Measurements from ENCODE around the gene ACOX3.

The ACOX3 gene

DNA sequence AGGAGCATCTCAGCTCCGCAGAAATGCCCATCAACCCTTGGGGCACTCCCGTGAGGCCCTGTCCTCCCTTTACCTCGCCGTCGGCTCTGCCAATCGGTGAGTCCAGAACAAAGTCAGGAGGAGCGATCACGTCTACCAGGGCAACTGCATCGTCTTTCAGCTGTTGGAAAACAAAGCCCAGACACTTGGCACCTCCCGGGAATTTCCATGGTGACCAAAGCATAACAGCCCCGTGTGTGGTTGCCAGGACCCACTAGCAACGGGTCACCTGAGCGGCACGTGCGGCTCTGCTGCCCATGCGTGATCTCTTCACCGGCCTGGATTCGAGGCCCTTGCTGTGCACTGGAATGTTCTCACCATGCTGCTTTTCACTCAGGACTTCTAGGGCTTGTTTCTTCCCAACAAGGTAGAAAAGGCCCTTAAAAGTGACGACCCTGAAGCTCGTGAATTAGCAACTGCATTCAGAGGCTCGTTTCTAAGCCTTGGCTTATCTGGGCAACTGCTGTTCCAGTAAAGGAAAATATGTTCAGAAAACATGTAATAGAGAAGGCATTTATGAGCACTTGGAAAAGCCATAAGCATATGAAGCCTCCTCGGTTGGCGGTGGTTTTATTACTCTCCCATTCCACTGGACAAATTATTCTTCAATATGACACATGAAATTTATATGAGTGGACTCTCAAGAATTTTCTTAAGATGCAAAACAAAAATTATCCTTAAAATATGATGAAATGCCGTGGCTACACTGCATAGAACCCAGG is 69.5 kb downstream of the ACOX3 start:
- no peak for DNase-seq

DNA sequence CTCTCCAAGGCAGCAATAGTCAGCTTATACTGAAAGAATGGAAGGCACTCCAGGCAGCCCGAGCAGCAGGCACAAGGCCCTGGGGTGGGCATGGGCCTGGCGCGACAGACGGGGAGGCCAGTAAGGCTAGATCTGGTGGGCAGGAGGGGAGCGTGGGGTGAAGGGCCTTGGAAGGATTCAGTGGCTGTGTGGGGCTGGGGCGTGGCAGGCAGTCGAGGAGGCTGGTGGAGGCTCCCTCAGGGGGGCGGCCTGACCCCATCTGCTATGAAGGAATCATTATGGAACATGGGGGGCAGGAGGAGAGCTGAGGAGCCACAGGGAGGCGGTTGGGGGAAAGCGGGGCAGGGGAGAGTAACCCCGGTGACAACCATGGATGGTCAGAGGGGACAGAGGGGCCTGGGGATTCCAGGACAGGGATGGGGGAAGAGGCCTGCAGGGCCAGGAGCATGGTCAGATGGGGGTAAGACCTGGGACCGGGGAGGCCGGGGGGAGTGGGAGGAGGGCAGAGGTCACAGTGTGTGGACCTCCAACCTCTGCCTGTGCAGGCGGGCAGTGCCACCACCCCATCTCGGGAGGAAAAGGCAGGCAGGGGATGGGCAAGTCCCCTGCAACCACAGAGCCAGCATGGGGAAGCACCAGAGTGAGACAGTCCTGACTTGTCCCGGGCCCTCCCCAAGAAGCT is 70.3 kb downstream of the ACOX3 start:
- no peak for DNase-seq

DNA sequence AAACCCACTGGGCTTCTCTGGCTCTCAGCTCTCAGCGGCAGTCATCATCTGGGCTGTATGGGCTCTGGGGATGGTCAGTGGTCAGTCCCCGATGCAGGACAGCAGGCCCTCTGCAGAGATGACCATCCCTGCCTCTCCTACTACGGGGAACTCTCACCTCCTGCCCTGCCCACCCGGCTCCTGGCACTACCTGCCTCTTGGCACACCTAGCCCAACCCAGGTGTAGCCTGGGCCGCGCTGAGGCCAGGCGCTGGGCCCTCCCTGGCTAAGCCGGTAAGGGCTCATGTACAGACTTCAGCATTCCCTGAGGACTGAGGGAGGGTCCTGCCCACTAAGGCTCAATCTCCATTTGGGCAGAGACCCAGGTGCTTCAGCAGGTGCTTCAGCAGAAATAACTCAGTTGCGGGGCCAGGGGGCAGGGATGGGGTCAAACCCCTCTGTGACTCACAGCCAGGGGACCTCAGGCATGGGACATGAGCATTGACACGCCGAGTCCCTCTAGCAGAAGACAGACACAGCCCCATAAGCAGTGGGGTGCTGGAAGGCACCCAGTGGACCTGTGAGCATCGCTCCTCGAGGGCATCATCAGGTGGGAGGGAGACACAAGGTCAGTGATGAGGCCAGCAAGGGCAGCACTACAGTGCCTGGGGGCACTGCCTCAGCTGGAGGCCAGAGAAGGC is 71.0 kb downstream of the ACOX3 start:
- DNase-seq: no peak

DNA sequence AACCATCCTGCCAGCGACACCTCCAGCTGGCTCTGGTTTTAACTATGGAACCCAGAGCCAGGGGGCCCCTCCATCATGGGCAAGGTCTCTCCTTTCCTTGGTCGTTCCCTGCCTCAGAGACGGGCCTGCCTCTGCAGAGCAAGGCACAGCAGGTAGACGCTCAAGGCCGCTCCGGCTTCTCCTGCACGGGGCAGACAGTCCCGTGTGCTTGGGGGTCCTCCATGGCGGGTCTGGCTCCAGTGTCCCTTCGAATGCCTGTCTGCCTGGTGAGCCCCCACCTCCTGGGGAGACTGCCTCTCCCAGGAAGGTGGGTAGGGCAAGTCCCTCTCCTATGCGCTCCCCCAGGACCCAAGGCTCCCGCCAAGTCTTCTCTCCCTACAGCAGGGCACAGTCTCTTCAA is 71.5 kb downstream of the ACOX3 start:
- DNase-seq: no peak

DNA sequence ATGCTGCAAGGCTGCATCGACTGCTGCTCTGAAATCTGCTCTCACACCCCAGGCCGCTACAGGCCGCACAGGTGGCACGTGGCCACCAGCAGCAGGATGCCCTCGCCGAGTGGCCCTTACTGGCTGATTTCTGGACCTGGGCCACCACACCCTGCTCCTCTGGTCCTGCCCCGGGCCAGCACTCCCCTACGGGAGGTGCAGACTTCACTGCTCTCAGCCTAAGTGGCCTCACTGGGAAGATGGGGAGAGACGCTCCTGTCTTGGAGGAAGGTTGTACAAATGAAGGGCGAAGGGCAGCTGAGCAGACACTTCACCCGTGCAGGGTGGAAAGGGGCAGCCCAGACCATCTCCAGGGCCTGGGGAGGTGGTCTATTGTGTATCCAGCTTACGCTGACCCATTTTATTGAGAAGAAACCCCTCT is 72.5 kb downstream of the ACOX3 start:
- DNase-seq: no peak

DNA sequence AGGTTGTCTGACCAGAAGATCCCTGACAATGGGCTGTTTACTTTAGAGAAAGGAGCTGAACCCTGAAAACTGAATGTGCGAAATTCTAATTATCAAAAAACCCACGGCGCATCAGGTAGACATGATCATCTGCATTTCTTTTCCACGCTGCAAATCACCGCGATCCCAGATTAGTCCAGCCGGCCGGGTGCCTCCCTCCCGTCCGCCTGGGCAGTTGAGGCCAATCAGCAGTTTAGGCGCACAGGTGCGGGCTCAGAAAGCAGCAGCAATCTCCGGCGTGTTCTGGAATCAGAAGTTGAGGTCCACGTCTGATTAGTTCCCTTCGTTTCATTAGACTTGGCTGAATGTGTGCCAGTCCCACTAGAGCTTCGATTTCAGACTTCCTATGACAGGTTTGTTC is 73.9 kb downstream of the ACOX3 start:
- no peak for DNase-seq

DNA sequence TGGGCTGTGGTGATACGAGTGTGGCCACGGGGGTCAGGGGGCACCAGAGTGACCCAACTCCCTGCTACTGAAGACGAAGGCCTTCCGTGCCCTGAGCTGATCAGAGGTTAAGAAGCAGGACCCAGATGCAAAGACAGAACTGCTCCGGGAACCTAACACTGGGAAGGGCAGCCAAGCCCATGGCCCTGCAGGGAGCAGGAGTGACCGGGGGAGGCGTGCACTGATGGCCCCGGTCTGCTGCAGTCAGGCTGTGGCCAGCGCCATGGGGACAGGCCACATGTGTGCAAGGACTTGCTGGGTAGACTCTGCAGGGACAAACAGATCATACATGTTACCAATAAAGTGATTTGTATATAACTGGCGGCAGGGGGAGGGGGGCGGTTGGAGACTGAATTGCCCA is 74.6 kb downstream of the ACOX3 start:
- DNase-seq: no peak

DNA sequence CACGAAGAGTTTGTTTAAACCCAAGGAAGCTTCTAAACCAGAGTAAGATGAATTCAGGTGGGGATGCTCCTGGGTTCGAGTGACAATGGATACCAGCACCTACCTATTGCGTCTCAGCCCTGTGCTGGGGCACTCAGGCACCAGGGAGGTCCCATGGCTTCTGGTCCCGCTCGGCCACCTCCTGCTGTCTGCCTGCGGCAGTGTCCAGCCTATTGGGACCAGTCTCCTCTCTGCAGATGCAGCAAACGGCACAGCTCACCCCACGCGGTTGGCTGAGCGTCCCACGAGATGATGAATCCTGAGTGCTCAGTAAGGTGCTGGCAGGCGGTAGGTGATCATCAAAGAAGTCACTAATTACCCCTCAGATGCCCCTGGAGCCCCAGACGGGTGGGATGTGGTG is 75.2 kb downstream of the ACOX3 start:
- no peak for DNase-seq

DNA sequence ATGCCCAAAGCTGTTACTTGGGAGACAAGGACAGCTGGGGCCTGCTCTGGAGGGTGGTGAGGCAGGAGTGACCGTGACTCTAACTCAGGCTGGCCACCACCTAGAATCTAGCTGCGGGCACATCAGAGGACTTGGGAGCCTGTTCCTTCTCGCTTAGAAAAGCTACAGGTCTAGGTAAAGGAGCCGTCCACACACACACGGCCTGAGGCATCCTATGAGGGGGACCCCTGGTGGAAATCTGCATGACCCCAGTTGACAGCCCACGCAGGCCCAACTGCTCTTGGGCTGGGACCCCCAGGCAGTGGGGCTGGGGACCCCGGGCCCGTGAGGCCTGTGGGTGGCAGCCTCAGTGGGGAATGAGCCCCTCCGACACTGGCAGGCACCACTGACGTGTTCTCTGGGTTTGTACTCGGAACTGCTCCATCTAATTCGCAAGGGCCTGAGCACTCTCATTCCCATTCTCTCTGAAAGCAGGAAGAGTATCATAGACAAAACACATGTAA is 75.6 kb downstream of the ACOX3 start:
- no peak for DNase-seq

DNA sequence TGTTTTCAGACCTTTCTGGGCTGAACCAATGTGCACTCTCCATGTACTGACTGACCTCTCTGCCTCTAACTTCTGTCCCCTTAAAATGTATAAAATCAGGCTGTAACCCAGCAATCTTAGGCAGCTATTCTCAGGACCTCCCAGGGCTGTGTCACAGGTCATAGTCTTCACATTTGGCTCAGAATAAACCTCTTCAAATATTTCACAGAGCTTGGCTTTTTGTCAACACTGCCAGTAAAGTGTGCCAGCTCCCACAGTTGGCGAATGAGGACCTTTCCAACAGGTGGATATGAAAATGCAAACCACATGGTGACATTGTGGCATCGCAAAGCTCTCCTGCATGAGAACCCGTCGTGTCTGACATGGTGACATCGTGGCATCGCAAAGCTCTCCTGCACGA is 76.4 kb downstream of the ACOX3 start:
- DNase-seq: no peak

DNA sequence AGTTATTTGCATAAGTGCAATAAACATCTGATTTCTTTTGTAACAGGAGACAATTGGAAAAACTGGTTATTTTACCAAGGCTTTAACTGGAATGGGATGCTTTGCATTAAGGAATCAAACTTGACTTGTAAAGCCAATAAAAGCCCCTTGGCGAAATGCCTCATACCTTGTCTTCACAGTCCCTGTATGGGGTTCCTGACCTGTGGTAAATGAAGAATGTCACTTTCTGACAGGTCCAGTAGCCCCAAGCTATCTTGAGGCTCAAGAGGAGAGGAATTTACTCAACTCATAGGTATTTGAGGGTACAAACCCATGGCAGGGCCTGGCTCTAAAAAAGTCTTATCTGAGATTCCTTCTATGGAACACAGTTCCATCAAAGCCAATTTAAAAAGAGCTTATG is 78.0 kb downstream of the ACOX3 start:
- no peak for DNase-seq

DNA sequence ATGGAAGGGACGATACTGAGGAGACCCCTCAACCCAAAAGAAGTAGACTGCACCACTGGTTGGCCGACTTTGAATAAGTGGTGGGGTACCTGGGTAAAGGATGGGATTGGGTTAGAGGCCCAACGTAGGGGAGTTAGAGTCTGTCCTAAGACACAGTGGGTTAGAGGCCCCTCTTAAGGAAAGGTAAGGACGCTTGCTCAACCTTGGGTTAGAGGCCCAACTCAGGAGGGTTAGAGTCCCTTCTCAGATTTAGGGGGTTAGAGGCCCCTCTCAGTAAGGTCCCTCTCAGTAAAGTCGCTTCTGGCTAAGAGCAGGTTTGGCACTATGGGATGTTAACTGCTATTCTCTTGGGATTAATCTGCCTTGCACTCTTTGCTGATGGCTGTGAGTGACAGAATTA is 81.3 kb downstream of the ACOX3 start:
- DNase-seq: no peak

DNA sequence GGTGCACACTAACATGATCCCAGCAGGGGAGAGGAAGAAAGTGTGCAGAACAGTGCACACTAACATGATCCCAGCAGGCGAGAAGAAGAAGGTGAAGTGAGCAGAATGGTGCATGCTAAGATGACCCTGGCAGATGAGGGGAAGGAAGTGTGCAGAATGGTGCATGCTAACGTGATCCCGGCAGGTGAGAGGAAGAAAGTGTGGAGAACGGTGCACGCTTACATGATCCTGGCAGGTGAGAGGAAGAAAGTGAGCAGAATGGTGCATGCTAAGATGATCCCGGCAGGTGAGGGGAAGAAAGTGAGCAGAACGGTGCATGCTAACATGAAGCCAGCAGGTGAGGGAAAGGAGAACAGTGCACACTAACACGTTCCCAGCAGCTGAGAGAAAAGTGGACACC is 83.7 kb downstream of the ACOX3 start:
- DNase-seq: no peak

DNA sequence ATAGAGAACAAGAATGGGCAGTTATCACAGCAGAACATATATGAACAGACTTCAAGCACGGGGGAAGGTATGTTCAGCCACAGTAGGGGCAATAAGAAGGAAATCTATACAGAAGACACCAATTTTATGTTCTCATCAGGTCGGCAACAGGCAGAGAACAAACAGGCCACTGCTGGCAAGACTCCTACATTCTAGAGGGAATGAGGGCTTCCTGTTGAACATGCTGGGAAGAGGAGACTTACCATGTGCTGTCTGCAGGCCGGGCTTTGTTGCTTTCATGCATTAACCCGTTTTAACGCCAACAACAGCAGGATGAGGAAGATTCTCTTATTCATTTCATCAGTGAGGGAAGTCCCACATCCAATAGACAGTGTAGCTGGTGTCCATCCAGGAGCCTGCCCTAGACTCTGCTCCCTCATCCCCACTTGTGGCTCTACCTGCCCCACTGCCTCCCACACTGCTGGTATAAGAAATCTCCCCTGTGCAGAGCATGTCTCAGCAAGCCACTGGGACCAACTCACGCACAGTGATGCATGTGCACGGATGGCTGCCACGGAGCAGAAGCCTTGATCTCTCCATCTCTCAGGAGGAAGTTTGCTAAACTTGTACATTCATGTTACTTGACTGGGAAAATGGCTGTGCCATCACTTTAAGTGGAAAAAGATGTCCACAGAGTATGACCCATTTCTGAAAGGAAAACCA is 84.5 kb downstream of the ACOX3 start:
- no peak for DNase-seq

DNA sequence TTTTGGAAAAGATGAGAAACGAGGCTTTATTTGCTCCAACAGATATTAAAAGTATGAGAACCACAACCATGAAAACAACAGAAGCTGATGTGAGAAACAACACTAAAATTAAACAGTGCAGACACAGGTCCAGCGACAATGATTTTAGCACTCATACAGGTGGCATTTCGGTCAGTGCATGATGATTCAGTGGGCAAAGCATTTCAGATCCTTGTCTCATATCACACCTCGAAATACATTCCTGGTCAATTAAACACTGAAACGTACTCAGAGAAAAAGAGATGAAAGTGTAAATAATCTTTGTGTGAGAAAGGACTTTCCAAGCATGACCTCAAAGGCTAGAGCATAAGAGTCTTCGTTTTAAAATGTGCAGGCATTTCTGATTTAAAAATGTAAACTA is 85.2 kb downstream of the ACOX3 start:
- DNase-seq: no peak

DNA sequence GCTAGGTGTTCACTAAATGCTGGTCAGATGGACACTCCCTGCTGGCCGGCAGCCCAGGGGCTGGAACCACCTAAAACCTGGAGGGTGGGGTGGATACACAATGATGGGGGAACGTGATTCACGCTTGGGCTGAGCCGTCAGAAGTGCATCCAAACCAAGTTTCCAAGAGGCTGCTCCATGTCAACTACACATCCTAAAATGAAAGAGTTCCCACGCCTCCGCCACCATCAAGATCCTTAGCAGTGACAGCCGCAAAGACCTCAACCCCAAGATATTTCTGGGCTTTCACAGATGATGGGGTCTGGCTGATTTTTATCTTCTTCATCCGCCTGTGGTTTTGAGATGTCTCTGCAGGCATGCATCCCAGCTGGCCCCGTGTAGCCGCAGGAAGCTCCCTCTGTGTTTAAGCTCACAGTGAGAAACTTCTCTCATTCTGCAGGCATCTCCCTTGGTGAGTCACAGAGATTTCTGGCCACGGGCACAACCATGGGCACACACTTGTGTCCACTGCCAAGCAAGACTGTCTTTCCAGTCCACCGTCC is 86.5 kb downstream of the ACOX3 start:
- DNase-seq: no peak

DNA sequence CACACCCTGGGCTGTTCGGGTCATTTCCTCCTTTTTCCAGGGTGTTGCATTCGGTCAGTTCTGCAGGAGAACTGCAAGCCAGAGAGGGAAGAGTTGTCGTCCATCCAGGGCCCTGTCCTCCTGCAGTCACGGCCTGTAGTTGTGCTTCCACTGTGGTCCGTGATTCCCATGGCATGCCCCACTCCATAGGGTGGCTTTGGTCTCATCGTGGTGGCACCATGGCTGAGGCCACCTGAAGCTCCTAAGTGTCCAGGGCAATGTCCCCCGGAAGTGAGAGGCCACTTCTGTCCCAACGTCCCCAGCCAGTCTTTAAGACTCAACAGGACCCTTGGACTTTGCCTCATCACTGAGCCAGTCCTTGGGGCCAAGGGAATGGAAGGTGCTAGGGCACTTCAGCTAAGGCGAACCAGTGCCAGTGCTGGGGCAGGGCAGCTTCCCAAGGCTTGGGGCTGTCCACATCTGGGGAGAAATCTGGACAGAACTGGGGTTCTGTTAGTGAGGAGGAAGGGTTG is 87.3 kb downstream of the ACOX3 start:
- DNase-seq: no peak

DNA sequence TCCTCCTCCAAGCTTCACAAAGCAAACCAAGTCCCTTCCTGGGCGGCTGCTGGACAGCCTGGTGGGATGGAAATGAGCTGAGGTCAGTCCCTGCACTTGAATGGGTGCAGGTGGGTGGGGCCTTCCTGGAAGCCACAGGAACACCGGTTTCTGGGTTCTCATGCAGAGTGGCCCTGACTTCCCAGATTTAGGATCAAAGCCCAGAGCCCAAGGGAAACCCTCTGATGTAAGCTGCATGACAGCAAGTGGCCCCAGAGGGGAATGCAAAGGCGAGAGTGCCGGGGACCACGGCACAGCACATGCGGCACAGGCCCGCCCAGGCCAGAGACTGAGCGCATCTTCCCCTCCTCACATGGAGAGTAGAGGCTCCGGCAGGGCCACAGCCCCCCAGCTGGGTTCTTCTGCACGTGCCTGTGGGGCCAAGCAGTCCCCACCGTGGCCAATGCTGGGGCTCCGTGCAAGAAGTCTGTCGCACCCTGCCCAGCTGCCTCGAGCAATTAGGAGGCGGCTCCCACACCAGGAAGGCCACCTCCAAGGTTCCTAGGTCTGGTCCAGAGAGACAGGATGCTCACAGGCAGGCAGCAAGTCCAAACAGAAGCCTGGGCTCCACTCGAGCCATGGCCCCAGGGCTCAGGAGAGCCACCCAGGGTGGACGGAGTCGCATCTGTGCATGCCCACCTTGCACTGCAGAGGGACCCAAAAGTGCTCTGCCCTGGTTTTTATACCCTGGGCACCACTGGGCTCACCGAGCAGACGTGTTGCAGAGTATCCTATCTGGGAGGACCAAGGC is 88.0 kb downstream of the ACOX3 start:
- no peak for DNase-seq

DNA sequence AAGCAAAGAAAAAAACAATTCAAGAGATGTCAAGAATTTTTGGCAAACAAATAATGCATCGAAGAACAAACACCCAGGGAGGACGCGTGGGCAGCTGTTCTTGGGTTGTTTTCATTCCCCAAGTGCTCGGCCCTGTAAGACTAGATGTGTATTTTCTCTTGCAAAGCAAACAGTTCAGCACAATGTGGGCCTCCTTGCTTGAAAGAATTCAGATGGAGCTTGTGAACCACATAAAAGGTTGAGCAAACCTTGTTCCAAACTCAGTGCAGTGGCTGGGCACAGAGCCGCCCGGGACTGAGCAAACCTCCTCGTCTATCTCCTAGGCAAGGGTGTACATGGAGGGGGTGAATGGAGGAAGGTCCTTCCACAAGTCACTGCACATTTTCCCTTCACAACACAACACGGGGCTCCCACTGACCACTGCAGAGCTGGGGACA is 88.6 kb downstream of the ACOX3 start:
- no peak for DNase-seq

DNA sequence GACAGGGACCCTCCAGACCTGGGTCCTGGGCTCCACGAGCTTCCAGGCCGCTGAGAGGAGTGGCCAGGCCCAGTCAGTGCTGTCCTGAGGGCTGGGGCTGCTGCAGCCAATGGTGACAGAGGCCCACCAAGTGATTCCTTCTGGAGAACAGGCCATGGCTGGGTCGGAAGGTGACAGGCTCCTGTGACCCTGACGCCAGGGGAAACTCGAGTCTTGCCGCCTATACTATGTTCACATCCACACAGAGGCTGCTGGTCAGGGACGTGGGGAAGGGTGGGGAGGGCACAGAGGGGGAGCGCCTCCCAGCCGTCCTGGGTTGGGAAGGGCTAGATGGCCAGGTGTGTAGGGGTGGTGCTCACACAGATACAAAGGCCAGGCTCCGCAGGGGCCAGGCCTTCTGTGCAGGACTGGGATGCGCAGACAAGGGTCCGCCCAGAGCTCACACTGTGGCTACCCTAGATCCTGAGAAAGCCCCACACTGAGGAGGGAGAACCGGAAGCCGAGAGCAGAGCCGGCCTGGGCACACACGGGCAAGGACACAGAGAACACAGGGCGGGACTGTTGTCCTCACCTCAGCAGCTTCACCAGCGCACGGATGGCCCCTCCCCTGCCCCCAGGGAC is 89.6 kb downstream of the ACOX3 start:
- DNase-seq: no peak

DNA sequence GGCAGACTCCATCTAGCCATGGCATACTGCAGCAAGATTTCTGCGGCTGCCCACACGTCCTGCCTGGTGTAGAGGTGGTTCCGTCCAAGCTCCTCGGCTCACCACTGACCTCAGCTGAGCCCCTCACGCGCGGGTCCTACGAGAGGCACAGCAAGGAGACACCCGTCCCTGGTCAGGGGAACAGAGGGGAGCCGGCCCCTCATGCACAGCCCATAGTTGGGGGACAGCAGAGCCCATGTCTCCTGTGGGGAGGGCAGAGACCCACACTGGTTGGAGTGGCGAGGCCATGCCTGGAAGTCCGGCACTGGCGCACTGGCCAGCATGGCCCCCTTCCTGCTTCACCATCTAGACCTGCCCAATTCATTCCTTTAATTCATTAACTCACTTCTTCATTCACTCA is 90.2 kb downstream of the ACOX3 start:
- DNase-seq: no peak
